Adrenal gland (tissue), 5 donors: ENCODE data around the gene PIAS1.

ENCODE experiments used
- POLR2A ChIP-seq, 2 donors: fragments of 450-650 bp; IDR thresholded peaks; one replicate each; pipeline ENCODE4 v1.6.1; 2017; ENCODE audit warnings: antibody characterized with exemption in 2 of 2, mild to moderate bottlenecking in 2 of 2, moderate library complexity in 1 of 2
- TF ChIP-seq, protein P1 (sequence below), 6 experiments: fragments of 450-650 bp in 4 of 6; fragments of 200-600 bp in 2 of 6; sonication (generic) in 1 of 6; IDR thresholded peaks; 1 replicate in 5 of 6; 2 replicates in 1 of 6; pipeline versions ENCODE4 v1.5.1 to v1.8.0; 2016 to 2021; ENCODE audit warnings: antibody characterized with exemption in 6 of 6, mild to moderate bottlenecking in 2 of 6, moderate library complexity in 1 of 6
- donor health status: DM: no; HTN: no; CAD: no.

DNA sequence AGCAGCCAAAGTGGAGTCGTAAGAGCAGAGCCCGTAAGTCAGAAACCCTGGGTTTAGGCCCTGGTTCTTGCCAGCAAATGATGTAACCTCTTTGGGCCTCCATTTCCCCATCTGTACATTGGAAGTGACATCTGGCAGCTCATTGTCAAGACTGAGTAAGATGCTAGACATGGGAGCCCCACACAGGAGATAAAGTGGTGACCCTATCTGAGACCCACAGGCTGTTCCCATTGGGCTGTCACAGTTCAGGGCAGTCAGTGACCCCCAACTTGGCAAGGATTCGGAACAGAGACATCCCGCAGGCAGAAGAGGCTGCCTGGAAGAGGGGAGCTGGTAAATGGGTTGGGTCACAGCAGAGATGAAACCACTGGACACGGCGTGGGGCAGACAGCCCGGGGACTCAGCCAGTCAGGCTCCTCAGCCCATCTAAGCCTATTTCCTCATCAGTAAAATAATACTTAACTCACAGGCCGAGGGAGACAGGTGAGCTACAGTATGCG lies 173.6 kb downstream of the PIAS1 start:
- TF ChIP-seq, protein P1, sequence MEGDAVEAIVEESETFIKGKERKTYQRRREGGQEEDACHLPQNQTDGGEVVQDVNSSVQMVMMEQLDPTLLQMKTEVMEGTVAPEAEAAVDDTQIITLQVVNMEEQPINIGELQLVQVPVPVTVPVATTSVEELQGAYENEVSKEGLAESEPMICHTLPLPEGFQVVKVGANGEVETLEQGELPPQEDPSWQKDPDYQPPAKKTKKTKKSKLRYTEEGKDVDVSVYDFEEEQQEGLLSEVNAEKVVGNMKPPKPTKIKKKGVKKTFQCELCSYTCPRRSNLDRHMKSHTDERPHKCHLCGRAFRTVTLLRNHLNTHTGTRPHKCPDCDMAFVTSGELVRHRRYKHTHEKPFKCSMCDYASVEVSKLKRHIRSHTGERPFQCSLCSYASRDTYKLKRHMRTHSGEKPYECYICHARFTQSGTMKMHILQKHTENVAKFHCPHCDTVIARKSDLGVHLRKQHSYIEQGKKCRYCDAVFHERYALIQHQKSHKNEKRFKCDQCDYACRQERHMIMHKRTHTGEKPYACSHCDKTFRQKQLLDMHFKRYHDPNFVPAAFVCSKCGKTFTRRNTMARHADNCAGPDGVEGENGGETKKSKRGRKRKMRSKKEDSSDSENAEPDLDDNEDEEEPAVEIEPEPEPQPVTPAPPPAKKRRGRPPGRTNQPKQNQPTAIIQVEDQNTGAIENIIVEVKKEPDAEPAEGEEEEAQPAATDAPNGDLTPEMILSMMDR (IDR thresholded peaks at IDR 0.05): no peak
- no peak for TF ChIP-seq POLR2A (IDR thresholded peaks at IDR 0.05)
